Measurements from ENCODE around the gene CNTN4. TPM values are rescaled to one million over a fixed set of nuclear protein-coding genes. Genes with fewer than 3 reads are reported as not detected.
"Not testable (repeated sequence)": the region's sequence is repeated elsewhere in the genome, so short reads cannot be mapped to it uniquely, and the experiment has no call there.

The CNTN4 gene
- total RNA-seq, 1 donor from 2014 or later: 0.79 TPM

DNA sequence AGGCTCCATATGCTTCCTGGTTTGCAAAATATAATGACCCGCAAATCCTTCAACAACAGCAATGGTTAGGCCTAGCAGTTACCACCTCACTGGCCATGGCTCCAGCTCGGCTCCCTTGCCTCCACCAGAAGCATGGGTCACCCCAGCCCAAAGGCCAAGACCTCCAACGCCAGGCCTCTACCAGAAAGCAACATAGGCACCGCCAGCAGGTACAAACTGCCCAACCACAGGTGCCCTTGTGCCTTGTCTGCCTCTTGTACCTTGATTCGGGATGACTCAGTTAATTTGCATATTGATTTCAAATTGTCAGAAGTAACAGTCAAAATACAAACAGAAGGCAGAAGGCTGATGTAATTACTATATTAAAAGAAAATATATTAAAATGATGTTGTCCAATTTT, 886.8 kb downstream of the CNTN4 start:
- DNase-seq (ENCODE audit: low read depth) (no peak), FAIRE-seq (no peak)
- TF ChIP-seq, protein P1, sequence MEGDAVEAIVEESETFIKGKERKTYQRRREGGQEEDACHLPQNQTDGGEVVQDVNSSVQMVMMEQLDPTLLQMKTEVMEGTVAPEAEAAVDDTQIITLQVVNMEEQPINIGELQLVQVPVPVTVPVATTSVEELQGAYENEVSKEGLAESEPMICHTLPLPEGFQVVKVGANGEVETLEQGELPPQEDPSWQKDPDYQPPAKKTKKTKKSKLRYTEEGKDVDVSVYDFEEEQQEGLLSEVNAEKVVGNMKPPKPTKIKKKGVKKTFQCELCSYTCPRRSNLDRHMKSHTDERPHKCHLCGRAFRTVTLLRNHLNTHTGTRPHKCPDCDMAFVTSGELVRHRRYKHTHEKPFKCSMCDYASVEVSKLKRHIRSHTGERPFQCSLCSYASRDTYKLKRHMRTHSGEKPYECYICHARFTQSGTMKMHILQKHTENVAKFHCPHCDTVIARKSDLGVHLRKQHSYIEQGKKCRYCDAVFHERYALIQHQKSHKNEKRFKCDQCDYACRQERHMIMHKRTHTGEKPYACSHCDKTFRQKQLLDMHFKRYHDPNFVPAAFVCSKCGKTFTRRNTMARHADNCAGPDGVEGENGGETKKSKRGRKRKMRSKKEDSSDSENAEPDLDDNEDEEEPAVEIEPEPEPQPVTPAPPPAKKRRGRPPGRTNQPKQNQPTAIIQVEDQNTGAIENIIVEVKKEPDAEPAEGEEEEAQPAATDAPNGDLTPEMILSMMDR (IDR thresholded peaks at IDR 0.05; ENCODE audit: insufficient read depth, low read length, severe bottlenecking): no peak
- Histone ChIP-seq H3K27me3 (ENCODE audit: control insufficient read depth, insufficient read depth, low read length) (no peaks in the 10 kb centered on the region), H3K4me3 (ENCODE audit: low read depth, low read length) (no peak overlapping the region), H3K36me3 (ENCODE audit: control insufficient read depth, insufficient read depth, low read length) (no peaks in the 10 kb centered on the region)

DNA sequence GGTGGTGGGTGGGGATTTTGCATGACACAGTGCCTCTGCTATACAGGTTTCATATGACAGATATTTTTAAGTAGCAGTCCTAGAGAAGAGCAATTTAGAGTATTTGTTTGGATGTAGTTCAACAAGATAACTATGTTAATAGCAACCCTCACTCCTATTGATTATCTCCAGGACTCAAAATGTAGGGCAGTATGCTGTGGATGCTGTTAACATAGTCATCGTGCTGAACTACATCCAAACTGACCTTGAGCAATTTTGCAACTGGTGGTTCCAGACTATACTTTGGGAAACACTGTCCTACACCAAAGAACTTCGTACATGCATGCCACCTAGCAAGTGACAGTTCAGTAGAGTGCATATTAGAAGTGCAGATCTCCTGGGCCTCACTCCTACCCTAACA, 893.9 kb downstream of the CNTN4 start:
- Histone ChIP-seq H3K4me3 (ENCODE audit: low read depth, low read length) (no peak overlapping the region), H3K36me3 (ENCODE audit: control insufficient read depth, insufficient read depth, low read length) (no peaks in the 10 kb centered on the region), H3K27me3 (ENCODE audit: control insufficient read depth, insufficient read depth, low read length) (no peaks in the 10 kb centered on the region)
- FAIRE-seq (no peak), DNase-seq (ENCODE audit: low read depth) (no peak)
- TF ChIP-seq, protein P1 (IDR thresholded peaks at IDR 0.05; ENCODE audit: insufficient read depth, low read length, severe bottlenecking): no peak

DNA sequence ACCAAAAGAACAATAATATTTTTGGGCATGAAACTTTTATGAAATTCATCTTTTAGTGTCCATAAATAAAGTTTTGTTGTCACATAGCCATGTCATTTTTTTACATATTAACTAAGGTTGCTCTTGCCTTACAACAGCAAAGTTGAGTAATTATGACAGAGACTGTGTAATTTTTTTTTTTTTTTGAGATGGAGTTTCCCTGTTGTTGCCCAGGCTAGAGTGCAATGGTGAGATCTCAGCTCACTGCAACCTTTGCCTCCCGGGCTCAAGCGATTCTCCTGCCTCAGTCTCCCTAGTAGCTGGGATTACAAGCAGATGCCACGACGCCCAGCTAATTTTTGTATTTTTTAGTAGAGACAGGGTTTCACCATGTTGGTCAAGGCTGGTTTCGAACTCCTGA, 894.5 kb downstream of the CNTN4 start:
- FAIRE-seq: not testable (repeated sequence)

DNA sequence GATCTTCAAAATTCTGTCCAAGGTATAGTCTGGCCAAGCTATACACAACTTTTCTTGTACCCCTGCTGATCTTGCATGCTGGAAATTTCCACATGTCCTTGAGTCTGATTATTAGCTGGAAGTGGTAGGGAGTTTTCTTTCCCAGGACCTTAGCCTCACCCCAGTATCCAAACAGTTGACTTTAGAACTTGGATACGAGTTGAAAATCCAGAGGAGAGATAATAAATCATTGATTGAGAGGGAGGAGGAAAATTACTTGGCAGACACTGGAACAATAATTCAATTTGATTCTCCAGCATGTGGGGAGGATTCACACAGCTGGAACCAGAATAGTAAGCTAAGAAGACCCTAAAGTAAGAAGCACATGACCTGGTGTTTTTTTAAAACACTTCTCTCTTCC, 895.1 kb downstream of the CNTN4 start:
- FAIRE-seq: no peak
- no peak overlapping the region for H3K4me3 ChIP-seq (ENCODE audit: low read depth, low read length)
- no peak for DNase-seq (ENCODE audit: low read depth)
- H3K27me3 ChIP-seq (ENCODE audit: control insufficient read depth, insufficient read depth, low read length): no peaks in the 10 kb centered on the region
- TF ChIP-seq, protein P1 (IDR thresholded peaks at IDR 0.05; ENCODE audit: insufficient read depth, low read length, severe bottlenecking): no peak
- H3K36me3 ChIP-seq (ENCODE audit: control insufficient read depth, insufficient read depth, low read length): no peaks in the 10 kb centered on the region

More for the DNA sequence above, 894.5 kb downstream of the CNTN4 start:
- not testable (repeated sequence) for H3K4me3 ChIP-seq (ENCODE audit: low read depth, low read length); H3K36me3 ChIP-seq (ENCODE audit: control insufficient read depth, insufficient read depth, low read length); H3K27me3 ChIP-seq (ENCODE audit: control insufficient read depth, insufficient read depth, low read length); DNase-seq (ENCODE audit: low read depth)

DNA sequence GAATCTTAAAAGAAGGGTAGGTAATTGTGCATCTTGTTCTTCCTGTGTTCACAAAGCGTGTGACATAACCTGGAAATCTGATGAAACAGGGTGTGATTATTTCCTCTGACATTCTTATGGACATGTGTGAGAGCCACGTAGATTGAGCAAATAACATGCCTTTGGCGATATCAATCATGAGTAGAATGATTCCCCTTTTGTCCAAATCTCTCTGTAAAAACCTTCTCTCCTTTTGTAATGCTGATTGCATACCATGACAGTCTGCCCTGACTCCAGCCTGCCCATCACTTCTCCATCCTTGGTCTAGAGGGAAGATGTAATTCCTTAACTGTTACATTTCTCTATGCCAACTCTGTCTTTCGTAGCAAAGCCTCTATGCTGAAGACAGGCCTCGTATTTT, 896.5 kb downstream of the CNTN4 start:
- DNase-seq (ENCODE audit: low read depth) (no peak), FAIRE-seq (no peak)
- TF ChIP-seq, protein P1 (IDR thresholded peaks at IDR 0.05; ENCODE audit: insufficient read depth, low read length, severe bottlenecking): no peak
- no peaks in the 10 kb centered on the region for H3K27me3 ChIP-seq (ENCODE audit: control insufficient read depth, insufficient read depth, low read length)
- no peak overlapping the region for H3K4me3 ChIP-seq (ENCODE audit: low read depth, low read length)
- no peaks in the 10 kb centered on the region for H3K36me3 ChIP-seq (ENCODE audit: control insufficient read depth, insufficient read depth, low read length)

DNA sequence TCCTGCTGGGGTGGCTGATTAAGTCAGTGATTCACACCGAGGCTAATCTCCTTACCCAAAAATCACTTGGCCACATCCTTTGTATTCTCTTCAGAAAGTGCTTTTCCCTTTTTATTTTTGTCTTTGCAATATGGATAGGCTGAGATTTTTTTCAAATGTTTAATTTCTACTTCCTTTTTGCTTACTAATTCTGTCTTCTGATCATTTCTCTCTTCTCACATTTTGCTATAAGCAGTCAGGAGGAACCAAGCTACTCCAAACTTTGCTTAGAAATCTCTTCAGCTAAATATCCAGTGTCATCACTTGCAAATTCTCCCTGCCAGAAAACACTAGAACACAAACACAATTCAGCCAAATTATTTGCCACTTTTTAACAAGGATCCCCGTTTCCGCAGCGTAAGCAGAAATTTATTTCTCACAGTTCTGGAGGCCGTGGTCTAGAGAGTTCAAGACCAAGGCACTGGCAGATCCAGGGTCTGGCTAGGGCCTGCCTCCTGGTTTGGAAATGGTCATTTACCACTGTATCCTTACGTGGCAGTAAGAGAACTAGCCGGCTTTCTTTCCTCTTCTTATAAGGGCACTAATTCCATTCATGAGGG, 906.6 kb downstream of the CNTN4 start:
- Histone ChIP-seq H3K36me3 (ENCODE audit: control insufficient read depth, insufficient read depth, low read length) (no peaks in the 10 kb centered on the region), H3K27me3 (ENCODE audit: control insufficient read depth, insufficient read depth, low read length) (no peaks in the 10 kb centered on the region), H3K4me3 (ENCODE audit: low read depth, low read length) (no peak overlapping the region)
- DNase-seq (ENCODE audit: low read depth): no peak
- no peak for FAIRE-seq
- TF ChIP-seq, protein P1 (IDR thresholded peaks at IDR 0.05; ENCODE audit: insufficient read depth, low read length, severe bottlenecking): no peak

Measured in bronchial epithelial cell (primary cell).